ENCODE data around the gene E4F1. TPM values are rescaled to one million over a fixed set of nuclear protein-coding genes. Genes with fewer than 3 reads are reported as not detected.

E4F1 gene
- total RNA-seq, 1 experiment from 2014 or later: 21.7 TPM

Small RNA genes within 50 kb of the gene (small RNA-seq; reads per million reads assigned to genes)
- gene MIR3677: 0 to 0.06 reads per million in 2 experiments
- gene MIR4717: 0 reads per million in 2 experiments

Other genes with a start within 250 kb of the E4F1 start
- 0.84 TPM in 1 of 2 replicates, not detected in the other for gene NOXO1, start 242.1 kb upstream of the E4F1 start, total RNA-seq (2014; rRNA removed; shearing (Covaris generic))
- 26.1 and 30.8 TPM in 2 replicates for gene GFER, start 239.4 kb upstream of the E4F1 start, total RNA-seq (2014; rRNA removed; shearing (Covaris generic))
- 4.0 and 4.5 TPM in 2 replicates for gene SYNGR3, start 233.6 kb upstream of the E4F1 start, total RNA-seq (2014; rRNA removed; shearing (Covaris generic))
- 35.1 and 37.1 TPM in 2 replicates for gene ZNF598, start 213.8 kb upstream of the E4F1 start, total RNA-seq (2014; rRNA removed; shearing (Covaris generic))
- gene NPW, start 203.8 kb upstream of the E4F1 start, total RNA-seq (2014; rRNA removed; shearing (Covaris generic)): 3.4 and 4.8 TPM in 2 replicates
- 11.1 and 13.3 TPM in 2 replicates for gene NHERF2, start 196.7 kb upstream of the E4F1 start, total RNA-seq (2014; rRNA removed; shearing (Covaris generic))
- 18.0 and 20.2 TPM in 2 replicates for gene NTHL1, start 175.8 kb upstream of the E4F1 start, total RNA-seq (2014; rRNA removed; shearing (Covaris generic))
- 33.8 and 38.5 TPM in 2 replicates for gene TSC2, start 175.6 kb upstream of the E4F1 start, total RNA-seq (2014; rRNA removed; shearing (Covaris generic))
- 98.8 and 119 TPM in 2 replicates for gene PKD1, start 87.7 kb upstream of the E4F1 start, total RNA-seq (2014; rRNA removed; shearing (Covaris generic))
- 0.66 and 1.2 TPM in 2 replicates for gene RAB26, start 75.0 kb upstream of the E4F1 start, total RNA-seq (2014; rRNA removed; shearing (Covaris generic))
- gene TRAF7, start 67.8 kb upstream of the E4F1 start, total RNA-seq (2014; rRNA removed; shearing (Covaris generic)): 52.8 and 55.6 TPM in 2 replicates
- gene CASKIN1, start 27.0 kb upstream of the E4F1 start, total RNA-seq (2014; rRNA removed; shearing (Covaris generic)): 0.50 and 1.5 TPM in 2 replicates
- 58.5 and 58.7 TPM in 2 replicates for gene MLST8, start 18.1 kb upstream of the E4F1 start, total RNA-seq (2014; rRNA removed; shearing (Covaris generic))
- 2.1 and 2.9 TPM in 2 replicates for gene BRICD5, start 12.7 kb upstream of the E4F1 start, total RNA-seq (2014; rRNA removed; shearing (Covaris generic))
- gene PGP, start 8.8 kb upstream of the E4F1 start, total RNA-seq (2014; rRNA removed; shearing (Covaris generic)): 8.6 and 11.9 TPM in 2 replicates
- 0.84 and 1.6 TPM in 2 replicates for gene DNASE1L2, start 12.9 kb downstream of the E4F1 start, total RNA-seq (2014; rRNA removed; shearing (Covaris generic))
- 87.3 and 107 TPM in 2 replicates for gene ECI1, start 28.0 kb downstream of the E4F1 start, total RNA-seq (2014; rRNA removed; shearing (Covaris generic))
- gene RNPS1, start 44.5 kb downstream of the E4F1 start, total RNA-seq (2014; rRNA removed; shearing (Covaris generic)): 142 and 147 TPM in 2 replicates
- gene ABCA3, start 117.1 kb downstream of the E4F1 start, total RNA-seq (2014; rRNA removed; shearing (Covaris generic)): 11.7 and 12.2 TPM in 2 replicates
- gene CCNF, start 205.9 kb downstream of the E4F1 start, total RNA-seq (2014; rRNA removed; shearing (Covaris generic)): 21.2 and 22.1 TPM in 2 replicates
- gene TEDC2, start 236.5 kb downstream of the E4F1 start, total RNA-seq (2014; rRNA removed; shearing (Covaris generic)): 12.5 and 14.2 TPM in 2 replicates
- gene NTN3, start 247.7 kb downstream of the E4F1 start, total RNA-seq (2014; rRNA removed; shearing (Covaris generic)): 0.07 and 0.14 TPM in 2 replicates

Measured in NCI-H460 (cell line).